Measurements from ENCODE around the gene ZNG1B.
"Not testable (repeated sequence)": the region's sequence is repeated elsewhere in the genome, so short reads cannot be mapped to it uniquely, and the experiment has no call there.

Gene ZNG1B

DNA sequence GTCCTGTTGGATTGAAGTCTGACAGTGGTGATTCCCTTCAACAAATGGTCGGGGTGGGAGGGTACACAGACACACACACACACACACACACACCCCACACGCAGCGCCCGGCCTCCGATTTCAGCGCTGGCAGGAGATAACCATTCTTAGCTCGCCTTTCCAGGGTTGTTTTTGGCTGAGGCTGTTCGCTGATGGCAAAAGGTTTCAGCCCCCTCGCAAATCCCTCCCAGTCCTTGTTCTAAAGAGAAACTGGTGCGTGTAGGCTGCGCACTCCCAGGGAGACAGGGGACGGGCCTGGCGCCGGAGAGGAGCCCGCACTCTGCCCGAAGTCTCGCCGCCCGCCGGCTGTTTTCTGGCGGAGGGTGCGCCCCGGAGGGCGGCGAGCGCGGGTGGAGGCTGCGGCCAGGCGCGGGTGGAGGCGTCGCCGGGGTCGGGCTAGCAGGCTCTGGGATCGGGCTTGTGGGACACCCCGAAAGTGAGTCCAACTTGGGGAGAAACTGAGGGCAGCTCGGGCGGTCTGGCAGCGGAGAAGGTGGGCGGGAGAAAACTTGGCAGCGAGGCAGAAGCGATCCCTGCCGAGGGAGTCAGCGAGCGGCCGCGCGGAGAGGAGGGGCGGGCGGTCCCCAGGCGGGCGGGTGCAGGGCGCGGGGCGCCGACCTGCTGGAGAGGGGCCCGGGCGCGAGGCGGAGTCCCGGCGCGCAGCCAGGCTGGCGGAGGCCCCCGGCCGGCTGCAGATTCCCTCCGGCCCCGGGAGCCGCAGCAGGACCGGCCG, 103.9 kb downstream of the ZNG1B start:
- DNase-seq (ENCODE audit: insufficient read length); FAIRE-seq: not testable (repeated sequence)

DNA sequence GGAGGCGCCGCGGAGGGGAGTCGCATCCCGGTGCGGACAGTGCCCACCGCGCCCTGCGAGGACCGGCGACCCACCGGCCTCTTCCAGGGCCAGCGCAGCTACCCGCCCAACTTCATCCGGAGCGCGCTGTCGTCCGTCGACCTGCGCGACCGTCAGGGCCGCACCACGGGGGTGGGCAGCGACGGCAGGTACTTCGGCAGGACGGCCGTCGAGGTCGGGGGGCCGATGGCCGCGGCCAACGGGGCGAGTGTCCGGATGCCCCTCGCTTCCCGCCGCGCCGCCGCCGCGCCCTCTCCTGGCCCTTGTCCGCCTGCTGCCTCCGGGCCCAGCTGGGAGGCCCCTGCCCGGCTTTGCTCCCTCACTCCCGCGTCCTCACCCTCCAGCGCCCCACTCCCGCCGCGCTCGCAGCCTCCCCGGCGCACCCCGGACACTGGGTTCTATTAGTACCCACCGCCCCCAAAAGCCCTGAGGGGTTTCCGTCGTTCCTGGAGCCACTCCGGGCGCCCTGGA, 104.5 kb downstream of the ZNG1B start:
- not testable (repeated sequence) for FAIRE-seq

DNA sequence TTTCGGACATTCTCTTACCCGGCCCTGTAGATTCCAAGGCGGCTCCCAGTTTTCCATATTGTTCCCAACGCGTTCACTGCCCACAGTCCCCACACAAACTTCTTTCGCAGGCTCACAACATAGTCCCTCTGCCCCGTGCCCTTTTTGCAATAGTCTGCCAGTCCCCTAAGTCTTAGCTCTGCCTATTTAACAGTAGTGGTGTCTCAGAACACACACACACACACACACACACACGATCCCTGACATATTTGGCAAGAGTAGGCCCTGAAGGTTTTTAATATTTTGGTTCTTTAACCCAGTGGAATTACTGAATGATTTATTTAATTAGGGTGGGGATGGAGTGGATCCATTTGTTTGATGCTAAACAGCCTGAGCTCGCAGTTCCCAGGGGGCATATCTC, 105.0 kb downstream of the ZNG1B start:
- not testable (repeated sequence) for DNase-seq (ENCODE audit: insufficient read length); FAIRE-seq

More for the DNA sequence above, 104.5 kb downstream of the ZNG1B start:
- not testable (repeated sequence) for DNase-seq (ENCODE audit: insufficient read length)
